HG02885 (cell line): ENCODE results near the gene S100A2.
"Not testable (repeated sequence)": the region's sequence is repeated elsewhere in the genome, so short reads cannot be mapped to it uniquely, and the experiment has no call there.

Experiments
- ATAC-seq: cut with Tn5 transposase; IDR thresholded peaks from one replicate; pipeline ENCODE4 v1.9.1; 2021; ENCODE audit warnings: mild to moderate bottlenecking; ENCODE audit not compliant: unreplicated experiment, poor library complexity

Gene S100A2

DNA sequence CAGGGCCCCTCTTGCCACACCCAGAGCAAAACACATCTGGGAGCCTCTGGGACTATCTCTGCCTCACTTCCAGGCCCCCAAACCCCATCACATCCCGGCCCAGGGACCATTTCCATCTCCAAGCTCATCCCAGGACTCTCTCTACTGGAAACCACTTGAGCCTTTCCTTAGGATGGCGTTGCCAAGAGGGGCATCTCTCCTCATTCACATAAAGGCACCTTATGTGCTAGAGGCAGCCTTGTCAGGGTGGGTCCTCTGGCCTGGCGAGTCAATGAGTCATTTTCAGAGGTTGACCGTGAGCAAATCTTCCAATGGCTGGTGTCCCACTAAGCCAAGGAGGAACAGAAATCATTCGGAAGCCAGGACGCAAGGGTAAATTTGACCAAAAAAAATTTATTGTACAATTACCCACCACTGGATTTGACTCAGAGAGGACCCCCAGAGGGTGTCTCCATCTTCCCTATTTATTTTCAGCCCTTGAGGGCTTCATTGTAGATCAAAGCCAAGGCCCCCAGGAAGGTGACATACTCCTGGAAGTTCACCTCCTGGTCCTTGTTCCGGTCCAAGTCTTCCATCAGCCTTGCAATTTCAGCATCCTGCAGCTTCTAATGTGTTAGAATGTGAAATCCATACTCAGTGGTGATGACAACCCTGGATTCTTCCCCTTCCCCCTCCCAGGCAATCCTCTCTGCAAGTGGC, 31.3 kb downstream of the S100A2 start:
- no peak for ATAC-seq

DNA sequence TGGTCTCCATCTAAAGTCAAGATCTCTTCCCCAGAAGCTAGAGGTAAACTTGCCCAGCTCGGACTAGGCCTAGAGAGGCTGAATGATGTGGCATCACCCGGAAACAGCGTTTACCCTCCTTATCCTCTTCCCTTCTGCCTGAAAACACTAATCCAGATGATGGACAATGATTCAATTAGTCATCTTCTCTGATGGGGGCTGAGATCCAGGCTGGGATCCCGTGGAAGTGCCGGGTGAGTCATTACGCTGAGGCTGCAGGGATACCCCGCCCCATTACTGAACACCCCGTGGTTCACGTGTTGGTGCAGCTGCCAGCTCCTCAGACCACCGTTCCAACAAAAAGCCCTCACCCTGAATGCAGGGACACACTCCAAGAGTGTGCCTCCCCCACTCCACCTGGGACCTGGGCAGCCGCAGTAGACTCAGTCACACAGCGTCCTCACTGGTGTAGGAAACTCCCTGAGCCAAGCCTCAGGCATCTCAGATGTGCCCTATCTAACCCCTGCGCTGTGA, 31.9 kb downstream of the S100A2 start:
- ATAC-seq = no peak

DNA sequence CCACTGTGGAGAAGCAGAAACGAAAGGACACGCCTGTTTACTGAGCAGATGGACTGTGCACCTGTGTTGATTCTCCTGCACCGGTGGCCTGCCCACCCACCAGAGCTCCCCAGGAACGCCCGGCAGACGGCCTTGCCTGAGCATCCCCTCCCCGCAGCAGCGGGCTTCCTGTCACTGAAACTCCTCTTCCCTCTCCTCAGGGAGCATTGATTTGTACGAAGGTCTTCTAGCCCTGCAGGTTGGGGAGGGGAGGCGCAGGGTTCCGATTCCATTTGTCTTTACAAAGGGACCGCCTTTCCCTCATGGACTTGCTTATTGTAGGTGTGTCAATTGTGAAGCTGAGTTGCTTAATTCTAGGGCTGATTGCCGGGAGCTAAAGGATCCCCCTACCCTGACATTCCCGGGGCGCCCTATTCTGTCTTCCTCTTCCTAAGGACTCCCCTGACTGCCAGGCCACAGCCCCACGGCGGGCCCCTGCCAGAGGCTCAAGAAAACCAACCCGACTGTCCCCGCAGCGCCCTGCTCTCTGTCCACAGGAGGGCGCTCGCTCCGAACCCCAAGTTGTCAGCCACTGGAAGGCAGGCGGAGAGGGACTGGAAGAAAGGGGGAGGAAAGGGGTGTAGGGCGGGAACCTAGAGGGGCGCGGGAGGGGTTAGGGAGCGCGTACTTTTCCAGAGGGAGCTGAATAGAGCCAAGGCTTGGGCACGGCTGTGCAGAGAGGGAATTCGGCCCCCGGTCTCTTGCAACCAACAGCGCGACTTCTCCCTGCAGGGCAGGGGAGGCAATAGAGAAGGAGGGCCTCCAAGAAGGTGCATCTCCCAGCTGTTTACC, 32.7 kb downstream of the S100A2 start:
- ATAC-seq = no peak

DNA sequence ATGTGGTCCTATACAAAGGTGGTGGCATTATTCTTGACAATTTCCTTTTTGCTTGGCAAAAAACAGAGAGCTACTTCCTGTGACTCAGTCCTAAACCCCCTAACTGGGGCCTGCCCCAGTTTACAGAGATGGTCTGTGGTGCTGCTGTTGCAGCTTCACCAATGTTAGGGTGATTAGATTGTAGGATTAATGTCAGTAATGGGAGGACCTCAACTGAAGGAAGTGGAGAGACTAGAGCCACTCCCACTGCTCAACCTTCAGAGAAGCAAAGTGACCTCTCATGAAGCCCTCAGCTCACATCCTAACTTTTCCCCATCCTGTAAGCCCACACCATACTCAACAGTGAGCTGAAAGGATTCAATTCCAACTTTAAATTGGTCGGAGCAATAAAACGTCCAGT, 33.5 kb downstream of the S100A2 start:
- ATAC-seq = no peak

DNA sequence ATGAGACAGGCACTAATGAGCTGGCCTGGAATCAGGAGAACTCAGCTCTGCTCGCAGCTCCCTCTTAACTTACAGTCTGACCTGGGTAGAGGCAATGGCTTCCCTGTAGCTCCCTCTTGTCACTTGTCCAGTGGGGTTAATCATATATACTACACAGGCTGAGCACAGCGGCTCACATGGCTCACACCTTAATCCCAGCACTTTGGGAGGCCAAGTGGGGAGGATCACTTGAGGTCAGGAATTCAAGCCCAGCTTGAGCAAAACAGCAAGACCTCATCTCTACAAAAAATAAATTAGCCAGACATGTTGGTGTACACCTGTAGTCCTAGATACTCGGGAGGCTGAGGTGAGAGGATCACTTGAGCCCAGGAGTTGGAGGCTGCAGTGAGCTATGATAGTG, 34.0 kb downstream of the S100A2 start:
- no peak for ATAC-seq

DNA sequence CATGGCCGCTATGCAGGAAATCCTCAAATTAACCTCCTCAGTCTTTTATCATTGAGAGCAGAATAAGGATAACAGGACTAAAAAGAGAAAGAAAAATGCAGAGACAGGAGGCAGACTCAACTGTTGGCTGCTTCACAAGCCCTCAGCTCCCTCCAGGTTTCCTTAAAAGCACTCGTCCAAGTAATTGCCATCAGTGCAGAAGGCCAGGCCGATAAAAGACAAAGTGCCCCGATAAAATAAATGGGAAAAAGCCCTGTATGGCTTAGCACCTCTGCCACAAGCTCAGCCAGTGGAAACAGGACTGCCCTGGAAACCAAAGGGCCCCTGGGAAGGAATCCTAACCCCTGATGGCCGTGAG, 38.0 kb downstream of the S100A2 start:
- no peak for ATAC-seq

DNA sequence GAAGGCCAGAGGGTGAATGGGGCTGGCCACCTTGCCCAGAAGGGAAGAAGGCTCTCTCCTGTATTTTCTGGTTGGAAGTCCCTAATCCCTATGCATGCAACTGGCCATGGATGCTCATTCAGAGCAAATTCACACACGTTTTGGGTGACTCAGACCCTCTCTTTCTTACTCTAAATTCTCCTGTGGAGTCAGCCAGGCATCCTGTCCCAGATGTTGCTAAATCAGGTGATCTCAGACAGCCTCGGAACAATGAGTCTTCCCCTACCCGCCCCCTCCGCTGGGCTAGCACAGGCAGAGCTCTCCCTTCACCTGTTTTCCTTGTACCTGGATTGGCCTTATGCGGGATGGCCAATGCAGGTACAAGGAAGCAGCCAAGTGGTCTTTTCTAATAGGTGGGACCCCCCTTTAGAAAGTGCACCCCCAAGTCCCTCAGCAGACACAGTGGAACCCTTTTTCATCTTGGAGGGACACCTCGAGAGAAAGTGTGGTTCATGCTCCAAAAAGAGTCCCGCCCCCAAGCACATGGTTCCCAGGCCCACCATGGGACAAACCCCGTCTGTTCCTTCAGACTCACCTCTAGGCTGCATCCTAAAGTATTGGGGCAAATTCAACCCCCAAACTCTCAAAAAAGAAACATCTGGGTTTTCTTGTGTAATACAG, 38.5 kb downstream of the S100A2 start:
- ATAC-seq = no peak

DNA sequence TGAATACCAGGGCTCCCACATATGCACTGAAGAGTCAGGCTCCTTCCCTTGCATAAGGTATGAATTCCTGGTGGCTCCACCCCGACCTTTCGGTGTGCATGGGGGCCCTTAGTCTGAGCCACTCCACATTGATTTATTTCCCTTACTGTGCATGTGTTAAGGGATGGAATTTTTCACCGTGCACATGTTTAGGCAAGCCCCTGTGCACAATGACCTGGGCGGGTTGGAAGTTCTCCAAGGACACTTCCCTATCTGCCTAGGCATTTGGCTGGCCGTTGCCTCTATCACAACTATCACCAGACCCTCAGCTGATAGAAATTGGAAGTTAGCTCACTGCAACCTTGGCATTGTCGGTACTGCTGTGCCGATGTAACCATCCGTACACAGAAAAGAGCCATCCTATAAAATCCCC, 39.5 kb downstream of the S100A2 start:
- no peak for ATAC-seq

DNA sequence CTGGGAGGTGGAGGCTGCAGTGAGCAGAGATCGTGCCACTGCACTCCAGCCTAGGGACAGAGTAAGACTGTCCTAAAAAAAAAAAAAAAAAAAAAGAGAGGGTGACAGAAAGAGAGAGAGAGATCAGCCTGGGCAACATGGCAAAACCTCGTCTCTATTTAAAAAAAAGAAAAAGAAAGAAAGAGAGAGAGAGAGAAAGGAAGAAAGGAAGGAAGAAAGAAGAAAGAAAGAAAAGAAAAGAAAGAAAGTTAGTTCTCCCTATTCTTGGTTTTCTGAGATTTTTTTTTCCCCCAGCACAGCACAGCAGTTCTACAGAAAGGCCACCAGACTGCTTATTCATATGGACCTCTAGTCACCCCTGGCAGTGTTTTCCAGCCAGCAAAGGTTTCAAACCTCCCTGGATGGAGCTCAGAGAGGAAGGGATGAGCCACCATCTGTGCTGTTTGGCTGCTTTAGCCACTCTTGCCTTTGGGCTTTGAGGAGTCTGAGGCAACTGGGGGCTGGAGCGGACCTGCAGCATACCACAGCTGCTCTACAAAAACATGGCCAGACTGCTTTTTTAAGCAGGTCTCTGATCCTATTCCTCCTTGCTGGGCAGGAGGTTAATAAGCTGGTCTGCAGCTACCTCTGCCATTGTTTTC, 40.4 kb downstream of the S100A2 start:
- no peak for ATAC-seq

DNA sequence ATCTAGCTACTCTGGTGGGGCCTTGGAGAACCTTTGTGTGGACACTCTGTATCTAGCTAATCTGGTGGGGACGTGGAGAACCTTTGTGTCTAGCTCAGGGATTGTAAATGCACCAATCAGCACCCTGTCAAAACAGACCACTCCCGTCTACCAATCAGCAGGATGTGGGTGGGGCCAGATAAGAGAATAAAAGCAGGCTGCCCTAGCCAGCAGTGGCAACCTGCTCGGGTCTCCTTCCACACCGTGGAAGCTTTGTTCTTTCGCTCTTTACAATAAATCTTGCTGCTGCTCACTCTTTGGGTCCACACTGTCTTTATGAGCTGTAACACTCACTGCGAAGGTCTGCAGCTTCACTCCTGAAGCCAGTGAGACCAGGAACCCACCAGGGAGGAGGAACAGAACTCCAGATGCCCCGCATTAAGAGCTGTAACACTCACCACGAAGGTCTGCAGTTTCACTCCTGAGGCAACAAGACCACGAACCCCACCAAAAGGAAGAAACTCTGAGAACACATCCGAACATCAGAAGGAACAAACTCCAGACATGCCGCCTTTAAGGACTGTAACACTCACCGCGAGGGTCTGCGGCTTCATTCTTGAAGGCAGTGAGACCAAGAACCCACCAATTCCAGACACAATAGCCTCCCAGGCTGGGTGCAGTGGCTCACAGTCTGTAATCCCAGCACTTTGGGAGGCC, 43.1 kb downstream of the S100A2 start:
- not testable (repeated sequence) for ATAC-seq

DNA sequence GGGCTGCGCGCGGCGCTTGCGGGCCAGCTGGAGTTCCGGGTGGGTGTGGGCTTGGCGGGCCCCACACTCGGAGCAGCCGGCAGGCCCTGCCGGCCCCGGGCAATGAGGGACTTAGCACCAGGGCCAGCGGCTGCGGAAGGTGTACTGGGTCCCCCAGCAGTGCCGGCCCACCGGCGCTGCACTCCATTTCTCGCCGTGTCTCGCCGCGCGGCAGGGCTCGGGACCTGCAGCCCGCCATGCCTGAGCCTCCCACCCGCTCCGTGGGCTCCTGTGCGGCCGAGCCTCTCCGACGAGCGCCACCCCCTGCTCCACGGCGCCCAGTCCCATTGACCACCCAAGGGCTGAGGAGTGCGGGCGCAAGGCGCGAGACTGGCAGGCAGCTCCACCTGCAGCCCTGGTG, 43.8 kb downstream of the S100A2 start:
- ATAC-seq = not testable (repeated sequence)

DNA sequence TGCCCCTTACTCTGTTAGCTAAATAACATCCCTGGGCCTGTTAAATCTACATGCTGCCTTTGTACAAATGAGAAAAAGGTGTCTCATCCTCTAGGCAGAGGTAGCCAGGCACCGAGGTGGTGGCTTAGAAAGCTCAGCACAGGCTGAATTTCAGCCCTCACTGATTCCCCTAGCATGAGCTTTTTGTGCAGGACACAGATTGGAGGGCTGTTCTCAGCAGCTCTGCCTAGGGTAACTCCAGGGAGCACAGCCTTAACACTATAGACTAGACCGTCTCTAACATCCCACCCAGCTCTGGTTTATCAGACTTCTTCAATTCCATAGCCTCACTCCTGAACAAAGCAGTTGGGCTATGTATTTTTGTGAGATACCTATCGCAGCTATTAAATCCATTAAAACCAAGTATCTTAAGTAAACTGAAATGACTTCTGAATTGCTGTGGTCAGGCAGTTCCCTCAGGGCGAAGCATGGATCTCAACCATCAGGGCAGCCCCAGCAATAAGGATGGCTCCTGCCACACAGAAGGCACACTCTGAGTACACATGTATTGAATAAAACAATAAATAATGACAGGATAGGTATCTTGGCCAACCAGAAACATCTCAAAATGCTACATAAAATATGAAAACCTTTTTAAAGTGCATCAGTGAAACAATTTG, 44.7 kb downstream of the S100A2 start:
- no peak for ATAC-seq

DNA sequence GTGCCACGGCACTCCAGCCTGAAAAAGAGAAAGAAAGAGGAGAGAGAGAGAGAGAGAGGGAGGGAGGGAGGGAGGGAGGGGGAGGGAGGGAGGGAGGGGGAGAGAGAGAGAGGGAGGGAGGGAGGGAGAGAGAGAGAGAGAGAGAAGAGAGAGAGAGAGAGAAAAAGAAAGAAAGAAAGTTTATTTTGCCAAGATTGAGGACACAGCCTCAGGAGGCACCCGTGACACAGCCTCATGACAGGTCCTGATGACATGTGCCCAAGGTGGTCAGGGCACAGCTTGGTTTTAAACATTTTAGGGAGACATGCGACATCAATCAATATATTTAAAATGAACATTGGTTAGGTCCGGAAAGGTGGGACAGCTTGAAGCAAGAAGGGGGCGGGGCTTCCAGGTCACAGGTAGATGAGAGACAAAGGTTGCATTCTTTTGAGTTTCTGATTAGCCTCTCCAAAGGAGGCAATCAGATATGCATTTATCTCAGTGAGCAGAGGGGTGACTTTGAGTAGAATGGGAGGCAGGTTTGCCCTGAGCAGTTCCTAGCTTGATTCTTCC, 45.4 kb downstream of the S100A2 start:
- not testable (repeated sequence) for ATAC-seq

DNA sequence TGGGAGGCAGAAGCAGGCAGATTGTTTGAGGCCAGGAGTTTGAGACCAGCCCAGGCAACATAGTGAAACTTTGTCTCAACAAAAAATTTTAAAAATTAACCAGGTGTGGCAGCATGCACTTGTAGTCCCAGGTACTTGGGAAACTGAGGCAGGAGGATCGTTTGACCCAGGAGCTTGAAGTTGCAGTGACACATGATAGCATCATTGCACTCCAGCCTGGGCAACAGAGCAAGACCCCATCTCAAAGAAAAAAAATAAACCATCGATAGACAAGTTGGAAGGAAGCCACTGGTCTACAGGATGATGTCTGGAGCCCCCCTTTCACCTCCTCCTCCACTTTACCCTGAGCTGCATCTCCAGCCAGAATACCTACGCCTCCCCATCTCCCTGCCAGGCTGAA, 46.4 kb downstream of the S100A2 start:
- ATAC-seq = no peak

DNA sequence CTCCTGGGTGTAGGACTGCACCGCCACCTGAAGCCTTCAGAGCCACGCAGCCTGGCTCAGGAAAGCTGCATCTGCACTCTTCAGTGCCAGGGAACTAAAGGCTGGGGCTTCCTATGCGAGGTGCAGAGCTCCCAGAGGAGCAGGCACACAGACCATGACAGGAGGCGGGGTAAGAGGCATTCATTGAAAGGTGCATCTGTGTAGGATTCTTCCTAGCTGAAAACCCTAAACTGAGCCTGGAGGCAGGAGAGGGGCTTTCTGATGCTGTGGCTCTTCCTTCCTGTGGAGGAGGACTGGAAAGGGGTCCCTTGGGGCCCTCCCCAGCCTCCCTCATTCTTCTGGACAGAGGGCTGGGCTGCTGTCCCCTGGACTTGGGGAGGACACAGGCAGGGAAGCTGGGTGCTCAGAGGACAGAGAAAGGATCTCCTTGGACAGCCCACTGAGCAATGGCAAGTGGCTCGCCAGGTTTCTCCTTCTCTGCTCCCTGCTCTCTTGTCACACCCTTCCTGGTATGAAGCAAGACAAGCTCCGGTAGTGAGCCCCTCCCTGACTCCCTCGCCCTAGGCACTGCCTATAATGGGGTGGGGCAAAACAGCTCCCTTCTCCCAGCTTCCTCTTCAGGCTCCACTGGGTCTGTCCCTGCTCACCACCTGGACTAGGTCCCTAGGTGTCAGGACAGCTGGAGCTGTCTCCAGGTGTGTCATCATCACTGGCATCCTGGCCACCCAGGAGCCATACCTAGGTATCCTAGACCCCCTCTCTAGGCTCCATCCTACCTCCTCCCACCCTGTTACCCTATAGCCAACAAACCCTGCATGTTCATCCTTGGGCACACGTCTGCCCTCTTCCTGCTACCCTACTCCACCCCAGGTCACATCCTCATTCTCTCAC, 49.9 kb downstream of the S100A2 start:
- no peak for ATAC-seq

DNA sequence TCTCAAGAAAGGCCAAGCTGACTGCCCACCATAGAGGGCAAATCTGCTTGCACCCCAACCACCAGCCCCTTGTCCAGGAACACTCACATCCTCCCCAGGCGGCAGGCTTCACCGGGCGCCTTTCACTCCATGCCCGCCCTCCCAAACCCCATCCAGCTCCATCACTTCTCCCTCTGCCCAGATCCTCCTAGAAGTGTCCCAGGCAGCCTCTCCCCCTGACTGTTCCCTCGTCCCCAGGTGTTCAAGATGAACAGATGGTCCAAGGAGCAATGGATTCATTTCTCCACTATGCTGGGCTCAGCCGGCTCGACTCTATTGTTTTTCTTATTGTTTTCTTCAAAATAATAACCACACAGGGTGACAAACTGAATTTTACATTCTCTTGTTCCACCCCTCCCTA, 52.0 kb downstream of the S100A2 start:
- no peak for ATAC-seq

DNA sequence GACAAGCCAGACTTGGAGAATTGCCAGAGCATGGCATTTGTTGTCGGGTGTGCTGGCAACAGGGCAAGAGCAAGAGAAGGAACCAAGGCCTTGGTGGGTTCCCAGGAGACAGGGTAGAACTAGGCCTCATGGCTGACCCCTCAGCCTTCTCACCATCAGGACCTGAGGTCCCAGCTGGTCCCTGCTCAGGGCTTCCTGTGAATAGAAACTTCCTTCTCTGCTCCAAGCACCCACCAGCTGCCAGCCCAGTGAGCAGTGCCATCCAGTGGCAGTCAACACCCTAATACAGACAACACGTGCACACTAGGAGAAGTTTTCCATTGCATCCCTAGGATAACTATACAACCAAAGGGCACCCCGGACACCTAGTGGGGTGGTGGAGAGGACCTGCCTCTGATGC, 52.6 kb downstream of the S100A2 start:
- no peak for ATAC-seq
